Measurements from ENCODE around the gene MIF4GD.

DNA sequence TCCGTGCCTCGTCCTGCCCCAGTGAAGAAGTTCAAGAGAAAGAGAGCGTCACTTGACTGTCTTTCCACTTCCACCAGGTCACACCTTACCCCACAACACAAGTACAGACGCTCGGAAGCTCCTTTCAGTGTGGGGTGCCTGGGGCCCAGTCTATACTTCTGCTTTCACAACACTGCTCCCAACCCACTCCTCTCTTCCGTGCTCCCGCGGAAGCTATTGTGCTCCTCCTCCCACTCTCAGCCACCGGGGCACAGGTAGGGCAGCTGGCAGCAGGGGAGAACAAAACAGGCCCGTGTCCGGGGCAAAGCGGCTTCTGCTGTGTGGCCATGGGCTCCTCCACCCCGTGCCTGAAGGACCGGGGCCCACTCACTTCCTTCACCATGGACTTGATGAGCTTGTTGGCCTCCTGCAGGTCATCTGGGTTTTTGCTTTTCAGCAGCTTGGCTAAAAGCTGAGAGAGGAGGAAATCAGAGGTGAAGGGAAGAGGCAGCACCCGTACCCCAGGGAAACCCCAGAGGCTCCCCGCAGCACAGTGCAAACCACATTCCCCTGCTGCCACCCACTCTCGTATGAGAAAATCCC, 28.5 kb downstream of the MIF4GD start:
- TF ChIP-seq, protein P1, sequence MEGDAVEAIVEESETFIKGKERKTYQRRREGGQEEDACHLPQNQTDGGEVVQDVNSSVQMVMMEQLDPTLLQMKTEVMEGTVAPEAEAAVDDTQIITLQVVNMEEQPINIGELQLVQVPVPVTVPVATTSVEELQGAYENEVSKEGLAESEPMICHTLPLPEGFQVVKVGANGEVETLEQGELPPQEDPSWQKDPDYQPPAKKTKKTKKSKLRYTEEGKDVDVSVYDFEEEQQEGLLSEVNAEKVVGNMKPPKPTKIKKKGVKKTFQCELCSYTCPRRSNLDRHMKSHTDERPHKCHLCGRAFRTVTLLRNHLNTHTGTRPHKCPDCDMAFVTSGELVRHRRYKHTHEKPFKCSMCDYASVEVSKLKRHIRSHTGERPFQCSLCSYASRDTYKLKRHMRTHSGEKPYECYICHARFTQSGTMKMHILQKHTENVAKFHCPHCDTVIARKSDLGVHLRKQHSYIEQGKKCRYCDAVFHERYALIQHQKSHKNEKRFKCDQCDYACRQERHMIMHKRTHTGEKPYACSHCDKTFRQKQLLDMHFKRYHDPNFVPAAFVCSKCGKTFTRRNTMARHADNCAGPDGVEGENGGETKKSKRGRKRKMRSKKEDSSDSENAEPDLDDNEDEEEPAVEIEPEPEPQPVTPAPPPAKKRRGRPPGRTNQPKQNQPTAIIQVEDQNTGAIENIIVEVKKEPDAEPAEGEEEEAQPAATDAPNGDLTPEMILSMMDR (conservative IDR thresholded peaks at IDR 0.05) = no peak
- TF ChIP-seq ZFX (IDR thresholded peaks at IDR 0.05) = no peak

Measured in C4-2B (cell line).